Body of pancreas (tissue), 4 donors: Measurements from ENCODE around the gene SYT13.

ENCODE experiments used
- CTCF ChIP-seq, 7 experiments: fragments of 450-650 bp in 4 of 7; fragments of 200-600 bp in 3 of 7; sonication (generic) in 3 of 7; IDR thresholded peaks; one replicate each; pipeline ENCODE4 v1.5.1; 2016 to 2019; ENCODE audit warnings: antibody characterized with exemption in 7 of 7
- POLR2A ChIP-seq, 3 donors: fragments of 450-650 bp; IDR thresholded peaks; one replicate each; pipeline ENCODE4 v1.6.1; 2016; ENCODE audit warnings: antibody characterized with exemption in 3 of 3, mild to moderate bottlenecking in 2 of 3

DNA sequence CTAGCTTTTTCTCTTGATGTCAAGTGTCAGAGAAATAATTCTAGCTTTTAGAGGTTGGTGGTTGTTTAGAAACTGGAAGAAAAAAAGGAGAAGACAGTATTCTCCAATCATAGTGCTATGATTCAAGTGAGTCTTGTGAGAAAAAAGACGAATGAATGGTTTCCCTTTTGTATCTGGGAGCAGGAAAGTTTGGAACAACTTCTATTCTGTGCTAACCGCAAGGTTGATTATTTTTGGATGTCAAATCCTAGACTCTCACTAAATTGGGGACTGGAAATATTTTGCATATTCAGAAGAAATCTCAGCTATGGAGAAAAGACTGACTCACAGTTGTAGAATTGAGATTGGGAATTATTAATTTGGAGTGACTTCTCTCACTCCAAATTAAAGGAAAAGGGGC is 69.2 kb downstream of the SYT13 start:
- TF ChIP-seq CTCF (IDR thresholded peaks at IDR 0.05), result no peak
- no peak for TF ChIP-seq POLR2A (IDR thresholded peaks at IDR 0.05)
